GM19324 (cell line): ENCODE measurements around the gene SLC22A31.

Experiments
- ATAC-seq: cut with Tn5 transposase; IDR thresholded peaks from one replicate; pipeline ENCODE4 v1.9.1; 2021; ENCODE audit warnings: mild to moderate bottlenecking, moderate library complexity; ENCODE audit not compliant: unreplicated experiment, low FRiP score

Gene SLC22A31

DNA sequence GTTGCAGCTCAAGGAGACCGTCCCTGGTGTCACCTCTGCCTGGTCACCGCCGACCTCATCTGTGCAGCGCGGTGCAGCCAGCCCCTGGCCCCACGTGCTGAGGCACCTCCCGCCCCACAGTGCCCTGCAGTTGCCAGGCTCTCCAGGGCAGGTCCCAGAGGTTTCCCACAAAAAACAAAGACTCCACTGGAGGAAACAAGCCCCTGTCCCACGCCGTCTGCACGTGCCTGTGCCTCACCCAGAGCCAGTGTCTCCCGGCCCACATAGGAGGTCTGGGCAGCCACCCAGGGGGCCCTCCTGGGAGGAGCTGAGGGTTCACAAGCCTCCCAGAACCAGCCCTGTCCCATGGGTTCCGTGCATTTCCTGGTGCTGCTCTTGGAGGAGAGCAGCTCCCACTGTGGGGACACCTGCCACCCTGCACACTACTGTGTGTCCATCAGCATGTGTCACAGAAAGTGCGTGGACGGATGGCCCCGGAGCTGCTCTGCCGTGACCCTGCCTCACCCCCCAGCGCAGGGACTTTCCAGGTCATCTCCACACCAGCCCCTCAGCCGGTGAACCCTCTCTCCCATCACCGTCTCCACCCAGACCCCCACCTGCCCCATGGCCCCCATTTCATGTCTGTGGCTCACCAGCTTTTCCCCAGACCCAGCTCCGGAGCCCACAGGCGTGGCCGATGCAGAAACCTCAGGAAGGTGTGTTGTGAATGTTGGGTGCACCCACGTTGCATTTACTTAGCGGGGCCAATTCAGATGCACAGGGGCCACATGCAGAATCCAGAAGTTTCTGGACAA is 45.8 kb downstream of the SLC22A31 start:
- no peak for ATAC-seq

DNA sequence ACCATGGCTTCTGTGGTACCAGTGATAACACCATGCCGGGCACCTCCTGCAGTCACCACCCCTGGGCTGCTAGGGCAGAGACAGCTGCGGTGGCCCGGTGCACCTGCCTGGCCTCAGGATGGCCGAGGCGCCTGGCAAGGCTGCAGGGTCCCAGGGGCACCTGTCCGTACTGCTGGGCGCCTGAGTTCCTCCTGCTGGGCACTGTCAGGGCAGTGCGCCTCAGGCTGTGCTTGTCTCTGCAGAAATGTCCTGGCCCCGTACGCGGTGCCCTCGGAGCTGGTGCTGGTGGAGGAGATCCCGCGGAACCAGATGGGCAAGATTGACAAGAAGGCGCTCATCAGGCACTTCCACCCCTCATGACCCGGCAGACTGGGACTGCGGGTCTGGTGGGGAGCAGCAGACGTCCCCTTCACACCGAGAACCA is 46.5 kb downstream of the SLC22A31 start:
- no peak for ATAC-seq

DNA sequence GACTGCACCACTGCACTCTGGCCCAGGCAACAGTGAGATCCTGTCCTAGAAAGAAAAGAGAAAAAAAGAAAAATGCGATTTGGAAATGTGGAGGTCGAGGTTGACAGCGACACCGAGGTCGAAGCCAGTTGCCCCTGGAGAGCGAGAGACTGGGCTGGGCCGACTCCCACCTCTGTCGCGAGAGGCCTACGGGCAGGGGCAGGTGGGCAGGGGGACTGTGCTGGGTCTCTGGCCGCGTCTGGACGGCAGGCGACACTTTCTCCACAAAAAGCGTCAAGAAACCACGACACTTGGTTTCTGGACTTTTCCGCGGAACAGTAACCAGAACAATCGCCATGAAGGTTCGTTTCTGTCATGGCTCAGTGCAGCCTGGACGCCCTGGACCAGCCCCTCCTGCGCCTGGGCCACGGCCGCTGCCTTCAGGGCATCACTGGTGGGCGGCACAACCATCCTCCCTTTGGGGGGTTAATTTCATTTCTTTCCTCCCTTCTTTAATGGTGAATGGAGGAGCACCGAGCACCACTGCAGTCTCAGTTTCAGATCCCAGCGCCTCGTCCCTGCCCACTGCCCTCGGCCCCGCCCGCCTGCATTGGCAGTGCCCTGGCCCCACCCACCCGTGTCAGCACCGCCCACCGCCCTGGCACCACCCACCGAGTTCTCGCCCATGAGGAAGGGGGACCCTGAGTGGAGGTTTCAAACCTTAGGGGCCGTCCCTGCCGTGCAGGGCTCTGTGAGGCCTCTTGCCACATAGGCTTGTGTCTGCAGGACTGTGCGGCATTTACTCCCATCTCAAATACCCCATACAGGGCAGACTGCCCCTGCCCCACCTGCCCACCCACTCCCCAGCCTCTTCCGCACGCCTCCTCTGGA is 47.3 kb downstream of the SLC22A31 start:
- no peak for ATAC-seq

DNA sequence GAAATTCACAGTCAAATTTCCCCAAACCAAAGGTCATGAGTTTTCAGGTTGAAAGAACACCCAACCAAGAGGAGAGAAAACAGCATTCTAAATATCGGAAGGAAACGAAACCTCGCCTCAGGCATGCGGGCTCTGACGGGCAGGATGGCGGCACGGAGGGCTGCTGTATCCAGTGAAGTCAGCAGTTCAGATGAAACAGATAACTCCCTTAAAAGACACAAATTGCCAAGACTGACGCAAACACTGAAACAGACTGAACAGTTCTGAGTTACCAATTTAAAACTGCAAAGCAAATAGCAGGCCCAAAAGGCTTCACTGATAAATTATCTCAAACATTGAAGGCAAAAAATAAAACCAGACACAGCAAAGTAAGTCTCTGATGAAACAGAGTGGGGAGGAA is 49.4 kb downstream of the SLC22A31 start:
- ATAC-seq: no peak

DNA sequence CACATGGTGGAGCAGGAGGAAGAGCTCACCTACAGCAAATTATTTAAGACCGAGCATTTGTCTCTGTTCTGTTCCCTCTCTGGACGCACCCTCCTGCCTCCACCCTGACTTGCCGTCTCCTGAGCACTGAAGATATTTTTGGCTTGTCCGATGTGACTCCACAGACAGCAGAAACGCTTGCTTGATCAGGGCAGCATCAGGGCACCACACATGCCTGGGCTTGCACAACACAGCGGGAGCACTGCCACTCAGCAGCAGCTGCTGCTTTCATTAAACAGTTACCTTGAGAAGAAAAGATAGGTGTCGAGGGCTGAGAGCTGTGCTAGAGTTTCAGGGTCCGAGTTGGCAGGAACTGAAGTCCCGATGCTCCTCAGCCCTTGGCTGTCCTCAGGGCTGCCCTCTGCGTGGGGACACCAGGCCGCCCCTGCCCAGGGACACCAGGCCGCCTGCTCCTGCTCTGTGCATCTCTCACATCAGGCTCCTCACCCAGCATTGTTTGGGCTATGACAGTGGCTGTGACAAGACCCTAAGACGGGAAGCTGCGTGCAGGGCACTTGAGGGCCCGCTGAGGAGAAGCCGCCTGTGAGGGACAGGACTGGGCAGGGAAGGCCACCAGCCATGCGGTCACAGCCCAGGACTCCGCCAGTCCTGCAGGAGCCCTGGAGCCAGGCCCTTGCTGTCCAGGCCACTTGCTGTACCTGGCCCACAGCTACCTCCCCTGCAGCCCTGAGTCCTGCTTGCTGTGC is 50.1 kb downstream of the SLC22A31 start:
- ATAC-seq: no peak

DNA sequence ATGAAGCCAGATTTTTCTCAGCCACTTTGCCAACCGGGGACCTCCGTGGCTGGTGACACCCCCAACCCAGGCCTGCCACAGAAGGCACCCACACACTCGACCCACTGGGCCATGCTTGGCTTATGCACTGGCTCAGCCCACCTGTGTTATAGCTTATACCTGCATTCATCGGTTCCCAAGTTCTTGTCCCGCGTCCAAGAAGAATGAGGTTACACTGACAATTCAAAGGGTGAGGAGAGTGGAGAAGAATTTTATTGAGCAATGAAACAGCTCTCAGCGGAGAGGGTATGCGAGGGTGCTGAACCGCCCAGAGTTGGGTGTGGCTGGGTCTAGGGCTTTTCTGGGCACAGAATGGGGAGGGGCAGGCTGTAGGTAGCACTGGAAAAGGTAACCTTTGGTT is 51.0 kb downstream of the SLC22A31 start:
- ATAC-seq: no peak

DNA sequence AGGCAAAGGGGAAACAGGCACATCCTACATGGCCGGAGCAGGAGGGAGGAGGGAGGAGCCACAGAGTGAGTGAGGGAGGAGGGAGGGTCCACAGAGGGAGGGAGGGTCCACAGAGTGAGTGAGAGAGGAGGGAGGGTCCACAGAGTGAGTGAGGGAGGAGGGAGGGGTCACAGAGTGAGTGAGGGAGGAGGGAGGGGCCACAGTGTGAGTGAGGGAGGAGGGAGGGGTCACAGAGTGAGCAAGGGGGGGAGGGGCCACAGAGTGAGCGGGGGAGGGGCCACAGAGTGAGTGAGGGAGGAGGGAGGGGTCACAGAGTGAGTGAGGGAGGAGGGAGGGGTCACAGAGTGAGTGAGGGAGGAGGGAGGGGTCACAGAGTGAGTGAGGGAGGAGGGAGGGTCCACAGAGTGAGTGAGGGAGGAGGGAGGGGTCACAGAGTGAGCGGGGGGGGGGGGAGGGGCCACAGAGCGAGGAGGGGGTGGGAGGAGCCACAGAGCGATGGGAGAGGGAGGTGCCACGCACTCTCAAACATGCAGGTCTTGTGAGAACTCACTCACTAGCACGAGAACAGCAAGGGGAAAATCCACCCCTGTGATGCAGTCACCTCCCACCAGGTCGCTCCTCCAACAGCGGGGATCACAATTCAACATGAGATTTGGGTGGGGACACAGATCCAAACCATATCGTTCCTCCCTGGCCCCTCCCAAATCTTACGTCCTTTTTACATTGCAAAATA is 53.1 kb downstream of the SLC22A31 start:
- ATAC-seq: no peak

DNA sequence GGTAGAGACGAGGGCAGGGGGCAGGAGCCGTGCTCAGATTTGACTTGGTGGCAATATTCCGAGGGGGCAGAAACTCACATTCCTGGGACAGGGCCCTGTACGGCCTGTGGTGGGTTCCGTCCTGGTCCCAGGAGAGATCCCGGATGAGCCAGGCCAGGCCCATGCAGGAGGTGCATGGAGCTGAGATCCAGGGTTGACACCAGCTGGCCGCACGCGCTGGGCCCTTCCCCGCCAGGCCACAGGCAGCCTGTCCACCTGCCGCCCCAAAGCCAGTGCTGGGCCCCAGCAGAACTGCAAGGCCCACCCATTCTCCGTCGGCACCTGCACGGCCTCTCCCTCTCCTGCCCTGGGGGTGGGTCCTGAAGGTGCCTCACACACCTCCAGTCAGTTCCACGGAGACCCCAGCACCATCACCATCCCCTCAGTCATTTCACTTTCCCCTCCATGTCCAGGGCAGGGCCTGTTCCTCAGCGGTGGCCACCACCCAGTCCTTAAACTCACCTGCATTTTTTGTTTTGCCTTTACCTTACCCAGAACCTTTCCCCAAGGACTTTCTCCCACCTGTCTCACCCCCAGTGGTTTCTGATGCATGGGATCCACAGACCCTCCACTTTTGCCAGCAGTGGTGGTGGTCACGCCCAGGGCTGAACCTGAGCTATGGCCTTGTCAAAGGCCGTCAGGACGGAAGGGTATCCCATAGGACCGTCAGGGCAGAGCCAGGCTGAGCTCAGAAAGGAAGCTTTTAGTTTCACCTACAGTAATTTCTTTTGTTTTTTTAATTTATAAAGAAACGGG is 53.9 kb downstream of the SLC22A31 start:
- ATAC-seq: no peak
